ENCODE measurements around the gene COMMD1.

COMMD1 gene

DNA sequence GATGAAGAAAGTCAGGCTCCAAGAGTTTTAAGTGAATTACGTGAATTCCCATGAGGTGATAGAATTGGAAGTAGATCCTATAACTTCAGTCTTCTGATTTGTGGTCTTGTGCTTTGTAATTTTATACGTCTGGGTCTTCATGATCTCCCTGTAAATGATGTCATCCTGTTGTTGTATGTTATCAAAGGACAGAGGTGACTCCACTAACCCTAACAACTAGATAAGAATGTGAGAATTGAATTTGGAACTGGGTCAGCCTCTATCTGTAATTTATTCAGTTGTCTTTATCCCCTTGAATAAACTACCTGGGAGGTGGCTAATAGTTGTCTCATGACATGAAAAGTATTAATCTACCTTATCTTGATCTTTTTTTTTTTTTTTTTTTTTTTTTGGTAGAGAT lies 204.1 kb downstream of the COMMD1 start:
- Mint-ChIP-seq H3K27me3 (ENCODE audit: low read depth) (no peaks in the 10 kb centered on the region), H3K4me3 (no peak overlapping the region), H3K9me3 (no peaks in the 10 kb centered on the region), H3K27ac (no peak overlapping the region), H3K36me3 (ENCODE audit: low read depth) (no peaks in the 10 kb centered on the region), H3K4me1 (peaks cover 32% of the 10 kb centered on the region)
- TF ChIP-seq, protein P1, sequence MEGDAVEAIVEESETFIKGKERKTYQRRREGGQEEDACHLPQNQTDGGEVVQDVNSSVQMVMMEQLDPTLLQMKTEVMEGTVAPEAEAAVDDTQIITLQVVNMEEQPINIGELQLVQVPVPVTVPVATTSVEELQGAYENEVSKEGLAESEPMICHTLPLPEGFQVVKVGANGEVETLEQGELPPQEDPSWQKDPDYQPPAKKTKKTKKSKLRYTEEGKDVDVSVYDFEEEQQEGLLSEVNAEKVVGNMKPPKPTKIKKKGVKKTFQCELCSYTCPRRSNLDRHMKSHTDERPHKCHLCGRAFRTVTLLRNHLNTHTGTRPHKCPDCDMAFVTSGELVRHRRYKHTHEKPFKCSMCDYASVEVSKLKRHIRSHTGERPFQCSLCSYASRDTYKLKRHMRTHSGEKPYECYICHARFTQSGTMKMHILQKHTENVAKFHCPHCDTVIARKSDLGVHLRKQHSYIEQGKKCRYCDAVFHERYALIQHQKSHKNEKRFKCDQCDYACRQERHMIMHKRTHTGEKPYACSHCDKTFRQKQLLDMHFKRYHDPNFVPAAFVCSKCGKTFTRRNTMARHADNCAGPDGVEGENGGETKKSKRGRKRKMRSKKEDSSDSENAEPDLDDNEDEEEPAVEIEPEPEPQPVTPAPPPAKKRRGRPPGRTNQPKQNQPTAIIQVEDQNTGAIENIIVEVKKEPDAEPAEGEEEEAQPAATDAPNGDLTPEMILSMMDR (IDR thresholded peaks at IDR 0.05; ENCODE audit: unreplicated experiment in 3 of 3), result no peak

DNA sequence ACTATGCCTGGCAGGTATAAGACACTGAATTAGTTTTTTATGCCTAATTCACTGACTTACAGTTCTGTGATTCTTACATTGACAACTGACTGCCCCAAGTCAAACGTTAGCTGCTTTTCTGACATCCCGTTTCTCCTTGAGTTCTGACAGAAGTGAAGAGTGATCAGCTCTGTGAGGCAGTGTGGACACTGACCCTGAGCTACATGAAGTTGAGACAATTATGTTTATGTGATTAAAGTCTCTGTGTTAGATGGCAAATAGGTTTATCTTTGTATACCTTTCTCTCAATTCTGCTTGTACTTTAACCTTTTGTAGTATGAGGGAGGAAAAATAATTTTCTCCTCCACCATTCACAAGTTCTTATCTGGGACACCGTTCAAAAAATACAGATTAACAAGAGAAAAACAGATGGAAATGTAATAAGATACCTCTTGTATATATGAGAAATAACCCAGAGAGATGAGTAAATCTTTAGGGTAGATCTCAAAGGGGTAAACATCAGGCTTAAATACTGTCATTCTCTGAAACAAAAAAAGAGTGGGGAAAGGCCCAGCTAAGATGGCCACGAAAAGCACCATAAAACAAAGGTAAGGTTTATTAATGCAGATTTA lies 205.0 kb downstream of the COMMD1 start:
- Mint-ChIP-seq H3K4me1 (peaks cover 32% of the 10 kb centered on the region), H3K36me3 (ENCODE audit: low read depth) (no peaks in the 10 kb centered on the region), H3K27me3 (ENCODE audit: low read depth) (no peaks in the 10 kb centered on the region), H3K4me3 (no peak overlapping the region), H3K9me3 (no peaks in the 10 kb centered on the region), H3K27ac (peak overlapping the region in 2 of 3 experiments; percentile 62 to 71)
- TF ChIP-seq, protein P1 (IDR thresholded peaks at IDR 0.05; ENCODE audit: unreplicated experiment in 3 of 3), result no peak

DNA sequence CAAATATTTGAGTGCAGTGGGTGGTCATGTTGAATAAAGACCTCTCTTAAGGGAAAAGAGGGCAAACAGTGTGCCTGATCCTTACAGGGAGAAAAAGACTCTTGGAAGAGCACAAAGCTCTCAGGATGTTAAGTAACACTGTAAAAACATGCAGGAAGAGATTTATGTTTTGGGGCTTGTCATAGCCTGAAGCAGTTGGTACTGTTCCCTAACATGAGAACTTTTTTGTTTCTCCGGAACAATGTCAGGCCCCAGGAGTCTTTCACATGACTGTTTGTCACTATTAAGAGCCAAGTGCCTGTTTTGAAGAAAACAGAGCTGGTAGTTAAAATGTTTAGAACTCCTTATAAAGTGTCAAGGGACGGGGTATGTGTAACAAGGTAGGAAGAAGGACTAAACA lies 206.7 kb downstream of the COMMD1 start:
- Mint-ChIP-seq H3K27ac (peak overlapping the region; percentile 62 to 76 (median 69)), H3K4me3 (no peak overlapping the region), H3K9me3 (no peaks in the 10 kb centered on the region), H3K4me1 (peaks cover 32% of the 10 kb centered on the region), H3K27me3 (ENCODE audit: low read depth) (no peaks in the 10 kb centered on the region), H3K36me3 (ENCODE audit: low read depth) (no peaks in the 10 kb centered on the region)
- TF ChIP-seq, protein P1 (IDR thresholded peaks at IDR 0.05; ENCODE audit: unreplicated experiment in 3 of 3), result no peak

DNA sequence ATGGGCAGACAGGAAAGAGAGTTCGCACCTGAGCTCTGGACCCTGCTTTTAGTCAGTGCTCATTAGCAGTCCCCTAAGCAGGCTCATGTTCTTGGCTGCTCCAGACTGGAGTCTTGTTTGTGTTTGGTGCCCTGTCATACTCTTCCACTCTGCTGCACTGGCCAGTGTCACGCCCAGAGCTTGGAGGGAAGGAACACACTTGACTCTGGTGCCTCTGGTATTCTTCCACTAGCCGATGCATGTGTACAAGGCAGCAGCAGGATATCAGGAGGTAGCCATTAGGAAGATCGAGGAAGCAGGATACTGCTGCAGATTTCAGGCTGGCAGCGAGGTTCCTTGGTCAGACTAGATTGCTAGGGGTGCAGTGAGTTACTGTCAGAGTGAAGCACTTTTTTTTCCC lies 209.1 kb downstream of the COMMD1 start:
- no peak overlapping the region for H3K27ac Mint-ChIP-seq
- H3K36me3 Mint-ChIP-seq (ENCODE audit: low read depth), result no peaks in the 10 kb centered on the region
- H3K4me3 Mint-ChIP-seq, result no peak overlapping the region
- H3K27me3 Mint-ChIP-seq (ENCODE audit: low read depth), result no peaks in the 10 kb centered on the region
- TF ChIP-seq, protein P1 (IDR thresholded peaks at IDR 0.05; ENCODE audit: unreplicated experiment in 3 of 3), result no peak
- H3K4me1 Mint-ChIP-seq, result peaks cover 26% of the 10 kb centered on the region
- no peaks in the 10 kb centered on the region for H3K9me3 Mint-ChIP-seq

DNA sequence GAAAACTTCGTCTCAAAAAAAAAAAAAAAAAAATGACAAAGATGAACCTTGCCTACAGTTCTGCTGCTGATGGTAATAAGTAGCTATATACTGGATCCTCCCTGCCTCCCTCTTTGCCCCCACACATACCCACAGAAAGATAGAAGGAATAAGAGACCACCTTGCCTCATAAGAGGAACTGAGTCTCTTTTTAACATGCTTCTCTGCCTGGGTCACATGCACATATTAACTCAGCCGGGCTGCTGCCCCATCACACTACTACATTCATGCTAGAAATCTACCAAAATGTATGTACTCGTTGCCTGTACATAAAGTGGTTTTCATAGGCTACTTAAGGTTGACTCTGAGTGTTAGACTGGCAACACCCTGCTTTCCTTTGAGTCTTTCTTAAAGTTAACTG lies 211.5 kb downstream of the COMMD1 start:
- peaks cover 8% of the 10 kb centered on the region for H3K4me1 Mint-ChIP-seq
- H3K36me3 Mint-ChIP-seq (ENCODE audit: low read depth), result no peaks in the 10 kb centered on the region
- H3K27me3 Mint-ChIP-seq (ENCODE audit: low read depth), result no peaks in the 10 kb centered on the region
- H3K4me3 Mint-ChIP-seq, result no peak overlapping the region
- no peaks in the 10 kb centered on the region for H3K9me3 Mint-ChIP-seq
- H3K27ac Mint-ChIP-seq, result no peak overlapping the region
- TF ChIP-seq, protein P1 (IDR thresholded peaks at IDR 0.05; ENCODE audit: unreplicated experiment in 3 of 3), result no peak

DNA sequence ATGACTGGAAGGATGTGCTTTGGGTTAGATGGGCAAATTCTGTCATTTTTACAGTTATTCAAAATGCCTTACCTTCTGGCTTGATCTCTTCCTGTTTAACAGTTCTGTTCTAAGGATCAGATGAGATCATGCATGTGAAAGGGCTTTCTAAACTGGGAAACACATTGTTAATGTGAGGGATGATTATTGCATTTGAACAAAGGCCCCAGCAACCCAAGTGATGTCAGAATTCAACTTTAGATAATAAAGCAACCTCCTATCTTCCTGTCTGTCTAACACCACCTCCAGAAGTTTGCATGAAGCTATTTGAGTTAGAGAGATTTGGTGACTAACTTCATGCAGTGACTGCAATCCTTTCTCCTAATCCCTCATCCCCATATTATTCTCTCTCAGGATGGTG lies 212.7 kb downstream of the COMMD1 start:
- TF ChIP-seq, protein P1 (IDR thresholded peaks at IDR 0.05; ENCODE audit: unreplicated experiment in 3 of 3), result no peak
- peaks cover 6% of the 10 kb centered on the region for H3K4me1 Mint-ChIP-seq
- H3K9me3 Mint-ChIP-seq, result no peaks in the 10 kb centered on the region
- no peaks in the 10 kb centered on the region for H3K27me3 Mint-ChIP-seq (ENCODE audit: low read depth)
- H3K4me3 Mint-ChIP-seq, result no peak overlapping the region
- no peaks in the 10 kb centered on the region for H3K36me3 Mint-ChIP-seq (ENCODE audit: low read depth)
- no peak overlapping the region for H3K27ac Mint-ChIP-seq
